GM19043 (cell line): ENCODE data around the gene DGKG.

ENCODE experiments used
- ATAC-seq: cut with Tn5 transposase; IDR thresholded peaks from one replicate; pipeline ENCODE4 v1.9.1; 2021; ENCODE audit warnings: low read depth; ENCODE audit not compliant: unreplicated experiment

Gene DGKG

GRCh38 chr3:186320862-186321568 lies 41.0 kb downstream of the DGKG start:
- no peak for ATAC-seq

- ATAC-seq: no peak
Measured at GRCh38 chr3:186319945-186320344, 42.1 kb downstream of the DGKG start.

GRCh38 chr3:186318135-186318534 lies 43.9 kb downstream of the DGKG start:
- ATAC-seq: no peak

GRCh38 chr3:186317478-186317877 lies 44.6 kb downstream of the DGKG start:
- no peak for ATAC-seq

GRCh38 chr3:186316666-186317260 lies 45.3 kb downstream of the DGKG start:
- ATAC-seq: no peak

- no peak for ATAC-seq
Measured at GRCh38 chr3:186315581-186316354, 46.3 kb downstream of the DGKG start.

GRCh38 chr3:186314896-186315295 lies 47.1 kb downstream of the DGKG start:
- no peak for ATAC-seq

- ATAC-seq: no peak
Measured at GRCh38 chr3:186311441-186311840, 50.6 kb downstream of the DGKG start.

- ATAC-seq: no peak
Measured at GRCh38 chr3:186308549-186308948, 53.5 kb downstream of the DGKG start.

GRCh38 chr3:186307594-186308221 lies 54.3 kb downstream of the DGKG start:
- ATAC-seq: no peak

GRCh38 chr3:186305286-186305685 lies 56.7 kb downstream of the DGKG start:
- no peak for ATAC-seq

GRCh38 chr3:186303965-186304364 lies 58.1 kb downstream of the DGKG start:
- ATAC-seq: no peak

GRCh38 chr3:186299327-186299726 lies 62.7 kb downstream of the DGKG start:
- no peak for ATAC-seq

- ATAC-seq: no peak
Measured at GRCh38 chr3:186298876-186299275, 63.2 kb downstream of the DGKG start.

- no peak for ATAC-seq
Measured at GRCh38 chr3:186290796-186291195, 71.2 kb downstream of the DGKG start.

GRCh38 chr3:186287711-186288110 lies 74.3 kb downstream of the DGKG start:
- ATAC-seq: no peak

GRCh38 chr3:186286114-186286513 lies 75.9 kb downstream of the DGKG start:
- no peak for ATAC-seq

GRCh38 chr3:186284661-186285060 lies 77.4 kb downstream of the DGKG start:
- no peak for ATAC-seq

GRCh38 chr3:186284349-186284652 lies 77.7 kb downstream of the DGKG start:
- no peak for ATAC-seq

- no peak for ATAC-seq
Measured at GRCh38 chr3:186283651-186284348, 78.2 kb downstream of the DGKG start.

GRCh38 chr3:186283096-186283495 lies 78.9 kb downstream of the DGKG start:
- no peak for ATAC-seq
